Right atrium auricular region (tissue), 2 donors: Measurements from ENCODE around the gene SCYGR3. TPM values are rescaled to one million over a fixed set of nuclear protein-coding genes. Genes with fewer than 3 reads are reported as not detected.

ENCODE experiments used
- DNase-seq: peaks from one replicate; pipeline ENCODE4 v3.0.0-alpha.2; 2019; ENCODE audit warnings: low spot score
- H3K27ac ChIP-seq, 2 donors: fragments of 200-600 bp; sonication (generic); 1 replicate in 1 of 2; 2 replicates in 1 of 2; pipeline ENCODE4 v1.5.1; 2016 to 2019
- H3K27me3 ChIP-seq, 2 donors: fragments of 200-600 bp; sonication (generic); one replicate each; pipeline versions ENCODE4 v1.5.1 to v1.6.0; 2017 to 2019
- H3K36me3 ChIP-seq: fragments of 200-600 bp; sonication (generic); one replicate; pipeline ENCODE4 v1.5.1; 2016
- H3K4me1 ChIP-seq, 2 donors: fragments of 200-600 bp; sonication (generic); one replicate each; pipeline versions ENCODE4 v1.5.1 to v1.6.0; 2017 to 2019
- H3K4me3 ChIP-seq, 2 donors: fragments of 200-600 bp; sonication (generic); 1 replicate in 1 of 2; 2 replicates in 1 of 2; pipeline ENCODE4 v1.5.1; 2017 to 2019; ENCODE audit warnings: mild to moderate bottlenecking in 1 of 2, moderate library complexity in 1 of 2
- H3K9me3 ChIP-seq, 2 donors: fragments of 200-600 bp; sonication (generic); one replicate each; pipeline ENCODE4 v1.5.1; 2019
- CTCF ChIP-seq, 2 donors: fragments of 200-600 bp; sonication (generic); IDR thresholded peaks; one replicate each; pipeline ENCODE4 v1.5.1; 2019; ENCODE audit warnings: antibody characterized with exemption in 2 of 2
- total RNA-seq, 2 donors: library from RNA; depleted of rRNA; stranded (reverse); fragments of >200 nt; gene quantifications; one replicate each; pipeline ENCODE4 v1.1.0, GENCODE V29; 2016

The SCYGR3 gene
- total RNA-seq, 2 donors from 2014 or later = not detected

GRCh38 chr2:227630322-227630721 lies 15.7 kb upstream of the SCYGR3 start:
- no peak overlapping the region for H3K27ac ChIP-seq

DNA sequence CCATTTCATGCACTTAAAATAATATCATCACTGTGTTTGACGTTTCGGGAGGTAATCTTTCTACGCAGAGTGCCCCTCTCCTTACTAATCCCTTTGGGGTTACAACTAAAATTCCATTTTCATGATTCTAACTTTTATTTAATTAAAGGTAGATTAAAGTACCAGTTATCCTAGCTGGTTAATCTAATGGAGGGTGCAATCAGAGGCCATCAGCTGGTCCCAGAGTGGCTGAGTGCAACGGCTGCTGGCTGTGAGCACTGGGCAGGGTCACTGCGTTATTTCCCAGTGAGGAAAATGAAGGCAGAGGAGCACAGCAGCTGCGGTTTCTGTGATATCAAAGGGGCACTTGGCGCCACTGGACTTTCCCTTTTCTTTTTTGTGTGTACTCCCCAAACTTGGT lies 14.8 kb upstream of the SCYGR3 start:
- no peaks in the 10 kb centered on the region for H3K4me1 ChIP-seq
- no peak for TF ChIP-seq CTCF (IDR thresholded peaks at IDR 0.05)
- no peaks in the 10 kb centered on the region for H3K27me3 ChIP-seq
- H3K9me3 ChIP-seq = no peaks in the 10 kb centered on the region
- no peaks in the 10 kb centered on the region for H3K36me3 ChIP-seq
- DNase-seq = no peak
- no peak overlapping the region for H3K27ac ChIP-seq
- H3K4me3 ChIP-seq = no peak overlapping the region

More at GRCh38 chr2:227630322-227630721, 15.7 kb upstream of the SCYGR3 start:
- no peak for DNase-seq
- Histone ChIP-seq H3K27me3 (no peaks in the 10 kb centered on the region), H3K4me1 (no peaks in the 10 kb centered on the region), H3K4me3 (no peak overlapping the region), H3K9me3 (no peaks in the 10 kb centered on the region), H3K36me3 (no peaks in the 10 kb centered on the region)
- TF ChIP-seq CTCF (IDR thresholded peaks at IDR 0.05) = no peak

GRCh38 chr2:227627769-227628168 lies 13.1 kb upstream of the SCYGR3 start:
- TF ChIP-seq CTCF (IDR thresholded peaks at IDR 0.05) = no peak
- no peak overlapping the region for H3K4me3 ChIP-seq
- H3K4me1 ChIP-seq = no peaks in the 10 kb centered on the region

GRCh38 chr2:227626580-227627151 lies 12.0 kb upstream of the SCYGR3 start:
- no peak overlapping the region for H3K4me3 ChIP-seq
- no peak for DNase-seq
- no peak overlapping the region for H3K27ac ChIP-seq
- no peaks in the 10 kb centered on the region for H3K27me3 ChIP-seq
- no peaks in the 10 kb centered on the region for H3K36me3 ChIP-seq
- no peaks in the 10 kb centered on the region for H3K4me1 ChIP-seq
- no peak for TF ChIP-seq CTCF (IDR thresholded peaks at IDR 0.05)
- H3K9me3 ChIP-seq = peaks cover 0 to 9% of the 10 kb centered on the region in 2 donors

More at GRCh38 chr2:227627769-227628168, 13.1 kb upstream of the SCYGR3 start:
- DNase-seq = no peak
- Histone ChIP-seq H3K27me3 (no peaks in the 10 kb centered on the region), H3K27ac (no peak overlapping the region), H3K9me3 (peaks cover 0 to 1% of the 10 kb centered on the region in 2 donors), H3K36me3 (no peaks in the 10 kb centered on the region)

DNA sequence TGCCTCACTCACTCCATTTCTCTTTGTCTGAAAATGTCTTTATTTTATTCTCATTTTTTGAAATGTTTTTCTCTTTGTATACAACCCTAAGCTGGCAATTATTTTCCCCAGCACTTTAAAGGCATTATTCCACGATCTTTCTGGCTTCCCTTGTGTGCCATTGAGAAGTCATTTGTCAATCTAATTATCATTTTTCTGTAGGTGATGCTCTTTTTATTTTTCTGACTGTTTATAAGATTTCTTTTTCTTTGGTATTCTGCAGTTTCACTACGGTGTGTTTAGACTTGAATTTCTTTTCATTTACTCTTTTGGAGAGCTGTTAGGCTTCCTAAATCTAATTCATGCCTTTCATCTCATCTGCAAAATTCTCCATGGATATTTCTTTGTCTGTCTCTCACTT lies 10.8 kb upstream of the SCYGR3 start:
- Histone ChIP-seq H3K4me3 (no peak overlapping the region), H3K27me3 (no peaks in the 10 kb centered on the region), H3K4me1 (no peaks in the 10 kb centered on the region), H3K27ac (no peak overlapping the region), H3K36me3 (no peaks in the 10 kb centered on the region), H3K9me3 (peaks cover 0 to 9% of the 10 kb centered on the region in 2 donors)
- no peak for DNase-seq
- TF ChIP-seq CTCF (IDR thresholded peaks at IDR 0.05) = no peak

DNA sequence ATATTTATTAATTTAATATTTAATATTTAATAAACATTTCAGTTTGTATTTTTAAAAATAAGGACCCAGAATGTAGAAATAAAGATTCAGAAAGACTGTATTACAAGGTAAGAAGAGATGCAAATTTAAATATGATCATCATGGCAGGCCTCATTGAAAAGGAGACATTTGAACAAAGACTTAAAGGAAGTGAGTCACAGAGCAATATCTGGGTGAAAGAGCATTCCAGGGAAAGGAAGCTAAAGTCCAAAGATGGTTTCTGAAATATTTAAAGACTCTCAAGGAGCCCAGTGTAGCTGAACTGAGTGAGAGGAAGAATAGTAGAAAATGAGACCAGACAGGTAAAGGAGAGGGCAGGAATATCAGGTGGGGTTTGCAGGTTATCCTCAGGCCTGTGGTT lies 8.6 kb upstream of the SCYGR3 start:
- Histone ChIP-seq H3K27me3 (no peaks in the 10 kb centered on the region), H3K36me3 (no peaks in the 10 kb centered on the region)
- no peak for TF ChIP-seq CTCF (IDR thresholded peaks at IDR 0.05)

More for the DNA sequence above, 8.6 kb upstream of the SCYGR3 start:
- Histone ChIP-seq H3K4me1 (no peaks in the 10 kb centered on the region), H3K9me3 (peaks cover 0 to 9% of the 10 kb centered on the region in 2 donors), H3K4me3 (no peak overlapping the region), H3K27ac (no peak overlapping the region)
- no peak for DNase-seq
